HepG2 (cell line): ENCODE data around the gene GPR65. TPM values are rescaled to one million over a fixed set of nuclear protein-coding genes. Genes with fewer than 3 reads are reported as not detected.

Experiments used
- ATF7-NPFF ChIP-seq: sonication (generic); formaldehyde crosslinking; IDR thresholded peaks from 2 replicates; pipeline ENCODE4 v1.8.1; 2023; ENCODE audit warnings: mild to moderate bottlenecking, low read depth, missing genetic modification reagents, moderate library complexity
- CEBPG ChIP-seq: IDR thresholded peaks from 2 replicates; pipeline ENCODE4 v1.6.1; 2016
- FOSL1 ChIP-seq: sonication (generic); formaldehyde crosslinking; IDR thresholded peaks from 2 replicates; pipeline ENCODE4 v1.9.0; 2021; ENCODE audit warnings: missing genetic modification reagents, borderline replicate concordance
- FOXJ3 ChIP-seq: sonication (generic); formaldehyde crosslinking; IDR thresholded peaks from 2 replicates; pipeline ENCODE4 v1.4.0; 2020; ENCODE audit warnings: missing genetic modification reagents, mild to moderate bottlenecking, borderline replicate concordance
- HNRNPH1 ChIP-seq: fragments of 200-400 bp; formaldehyde crosslinking; optimal IDR thresholded peaks from 2 replicates; pipeline ENCODE3; 2017; ENCODE audit warnings: mild to moderate bottlenecking, low read depth, low read length
- IRX3 ChIP-seq: sonication (generic); formaldehyde crosslinking; IDR thresholded peaks from 2 replicates; pipeline ENCODE4 v1.8.1; 2023; ENCODE audit warnings: mild to moderate bottlenecking, low read depth, missing genetic modification reagents, borderline replicate concordance
- KAT8 ChIP-seq: IDR thresholded peaks from 2 replicates; pipeline ENCODE4 v1.6.1; 2016; ENCODE audit warnings: missing genetic modification reagents, missing compliant biosample characterization
- KDM1A ChIP-seq: IDR thresholded peaks from 2 replicates; pipeline ENCODE4 v1.6.1; 2016; ENCODE audit warnings: missing compliant biosample characterization
- KDM6A ChIP-seq: IDR thresholded peaks from 2 replicates; pipeline ENCODE4 v1.6.1; 2016; ENCODE audit warnings: low read depth
- MXD4 ChIP-seq: IDR thresholded peaks from 2 replicates; pipeline ENCODE4 v1.6.1; 2016; ENCODE audit warnings: mild to moderate bottlenecking, missing biosample characterization, missing genetic modification reagents
- NR2F6 ChIP-seq, 2 experiments: IDR thresholded peaks; 2 replicates each; pipeline ENCODE4 v1.6.1; 2016; ENCODE audit warnings: antibody characterized with exemption in 1 of 2, mild to moderate bottlenecking in 1 of 2
- RARA ChIP-seq: IDR thresholded peaks from 2 replicates; pipeline ENCODE4 v1.6.1; 2016; ENCODE audit warnings: missing genetic modification reagents, missing compliant biosample characterization
- RXRB ChIP-seq: IDR thresholded peaks from 2 replicates; pipeline ENCODE4 v1.6.1; 2016; ENCODE audit warnings: borderline replicate concordance, missing genetic modification reagents, missing compliant biosample characterization
- ZFP36L1 ChIP-seq: sonication (generic); formaldehyde crosslinking; IDR thresholded peaks from 2 replicates; pipeline ENCODE4 v1.8.0; 2022; ENCODE audit warnings: mild to moderate bottlenecking, missing genetic modification reagents, moderate library complexity
- ZFP82 ChIP-seq: sonication (generic); formaldehyde crosslinking; IDR thresholded peaks from 2 replicates; pipeline ENCODE4 v1.5.1; 2020; ENCODE audit warnings: mild to moderate bottlenecking, missing genetic modification reagents, borderline replicate concordance
- ZKSCAN8 ChIP-seq: IDR thresholded peaks from 2 replicates; pipeline ENCODE4 v1.6.1; 2016; ENCODE audit warnings: borderline replicate concordance, missing genetic modification reagents, missing compliant biosample characterization
- ZMYM4 ChIP-seq: sonication (generic); formaldehyde crosslinking; IDR thresholded peaks from 2 replicates; pipeline ENCODE4 v1.8.1; 2023; ENCODE audit warnings: mild to moderate bottlenecking, missing genetic modification reagents
- ZNF253 ChIP-seq: sonication (generic); formaldehyde crosslinking; IDR thresholded peaks from 2 replicates; pipeline ENCODE4 v1.8.0; 2022; ENCODE audit warnings: mild to moderate bottlenecking, missing genetic modification reagents, borderline replicate concordance
- ZNF256 ChIP-seq: sonication (generic); formaldehyde crosslinking; conservative IDR thresholded peaks from 2 replicates; pipeline ENCODE4 v1.4.0; 2020; ENCODE audit warnings: missing genetic modification reagents
- ZNF446 ChIP-seq: sonication (generic); formaldehyde crosslinking; IDR thresholded peaks from 2 replicates; pipeline ENCODE4 v1.5.0; 2020; ENCODE audit warnings: mild to moderate bottlenecking, missing genetic modification reagents
- ZNF709 ChIP-seq: sonication (generic); formaldehyde crosslinking; IDR thresholded peaks from 2 replicates; pipeline ENCODE4 v1.5.0; 2020; ENCODE audit warnings: mild to moderate bottlenecking, missing genetic modification reagents
- ZNF772 ChIP-seq: sonication (generic); formaldehyde crosslinking; IDR thresholded peaks from 2 replicates; pipeline ENCODE4 v1.5.0; 2020; ENCODE audit warnings: mild to moderate bottlenecking, missing genetic modification reagents
- polyA plus RNA-seq, 8 experiments: library from polyadenylated mRNA; depleted of rRNA in 3 of 8; stranded (reverse) in 7 of 8; unstranded in 1 of 8; fragments of >200 nt; fragmentation: Illumina TruSeq in 4 of 8; extraction: Trizol in 4 of 8; gene quantifications; 2 replicates each; pipeline versions ENCODE4 v1.2.1 to v1.2.3, GENCODE V29; 2011 to 2016; ENCODE audit warnings: low read depth in 4 of 8, missing spikeins in 1 of 8, mixed read lengths in 1 of 8; ENCODE audit not compliant: insufficient read depth in 1 of 8
- total RNA-seq, 5 experiments: library from RNA; depleted of rRNA; stranded (reverse); fragments of >200 nt; fragmentation: Illumina TruSeq; extraction: Trizol; gene quantifications; 2 replicates each; pipeline ENCODE4 v1.2.3, GENCODE V29; 2016; ENCODE audit warnings: low read depth in 1 of 5
- TF ChIP-seq, protein P1 (sequence below): sonication (generic); formaldehyde crosslinking; IDR thresholded peaks from 2 replicates; pipeline ENCODE4 v1.4.0; 2020; ENCODE audit warnings: mild to moderate bottlenecking, missing genetic modification reagents
- TF ChIP-seq, protein P2 (sequence below): sonication (generic); formaldehyde crosslinking; IDR thresholded peaks from 2 replicates; pipeline ENCODE4 v1.4.0; 2020; ENCODE audit warnings: mild to moderate bottlenecking, low read depth, missing genetic modification reagents
- TF ChIP-seq, protein P3 (sequence below): sonication (generic); formaldehyde crosslinking; IDR thresholded peaks from 2 replicates; pipeline ENCODE4 v1.5.0; 2020; ENCODE audit warnings: missing genetic modification reagents, mild to moderate bottlenecking, borderline replicate concordance

The GPR65 gene
- total and polyA plus RNA-seq, 2 of the 13 experiments (the other 11 are each of a cell fraction or from before 2014, with no cell fraction given): not detected

DNA sequence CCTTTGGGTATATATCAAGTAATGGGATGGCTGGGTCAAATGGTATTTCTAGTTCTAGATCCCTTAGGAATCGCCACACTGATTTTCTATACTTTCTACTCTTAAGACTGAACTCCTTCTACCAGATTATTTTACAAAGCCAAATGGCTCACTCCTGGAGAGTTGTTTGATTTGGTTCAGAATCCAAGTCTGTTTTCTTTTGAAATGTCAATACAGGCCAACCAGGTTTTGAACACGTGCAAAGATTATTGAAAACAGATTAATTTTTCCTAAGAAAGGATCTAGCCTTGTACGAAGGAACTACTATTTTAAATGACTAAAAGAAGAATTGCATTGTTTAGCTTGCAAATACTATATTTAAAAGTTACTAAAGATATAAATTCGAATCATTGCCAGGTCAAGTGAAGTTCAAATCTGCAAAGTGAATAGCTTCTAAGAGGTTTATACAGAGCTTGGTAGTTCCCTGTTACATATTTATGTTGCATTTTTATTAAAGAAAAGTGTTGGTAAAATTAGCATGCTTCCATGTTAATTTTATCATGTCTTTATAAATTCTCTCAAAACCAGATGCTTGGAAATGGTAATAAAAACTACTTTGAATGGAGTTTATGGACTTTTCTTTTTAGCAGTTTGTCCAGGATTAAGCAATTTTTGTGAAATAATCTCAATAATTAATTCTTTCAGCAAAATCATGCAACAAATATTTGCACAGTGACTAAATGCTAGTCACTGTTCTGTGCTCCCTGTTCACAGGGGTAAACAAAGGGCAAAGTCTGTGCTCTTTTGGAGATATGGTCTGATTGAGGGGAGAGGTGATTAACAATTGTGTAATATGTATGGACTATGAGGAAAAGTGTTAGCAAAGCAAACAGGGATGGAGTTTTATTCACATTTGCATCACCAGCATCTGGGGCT, 38.9 kb downstream of the GPR65 start (continued):
- TF ChIP-seq, protein P1, sequence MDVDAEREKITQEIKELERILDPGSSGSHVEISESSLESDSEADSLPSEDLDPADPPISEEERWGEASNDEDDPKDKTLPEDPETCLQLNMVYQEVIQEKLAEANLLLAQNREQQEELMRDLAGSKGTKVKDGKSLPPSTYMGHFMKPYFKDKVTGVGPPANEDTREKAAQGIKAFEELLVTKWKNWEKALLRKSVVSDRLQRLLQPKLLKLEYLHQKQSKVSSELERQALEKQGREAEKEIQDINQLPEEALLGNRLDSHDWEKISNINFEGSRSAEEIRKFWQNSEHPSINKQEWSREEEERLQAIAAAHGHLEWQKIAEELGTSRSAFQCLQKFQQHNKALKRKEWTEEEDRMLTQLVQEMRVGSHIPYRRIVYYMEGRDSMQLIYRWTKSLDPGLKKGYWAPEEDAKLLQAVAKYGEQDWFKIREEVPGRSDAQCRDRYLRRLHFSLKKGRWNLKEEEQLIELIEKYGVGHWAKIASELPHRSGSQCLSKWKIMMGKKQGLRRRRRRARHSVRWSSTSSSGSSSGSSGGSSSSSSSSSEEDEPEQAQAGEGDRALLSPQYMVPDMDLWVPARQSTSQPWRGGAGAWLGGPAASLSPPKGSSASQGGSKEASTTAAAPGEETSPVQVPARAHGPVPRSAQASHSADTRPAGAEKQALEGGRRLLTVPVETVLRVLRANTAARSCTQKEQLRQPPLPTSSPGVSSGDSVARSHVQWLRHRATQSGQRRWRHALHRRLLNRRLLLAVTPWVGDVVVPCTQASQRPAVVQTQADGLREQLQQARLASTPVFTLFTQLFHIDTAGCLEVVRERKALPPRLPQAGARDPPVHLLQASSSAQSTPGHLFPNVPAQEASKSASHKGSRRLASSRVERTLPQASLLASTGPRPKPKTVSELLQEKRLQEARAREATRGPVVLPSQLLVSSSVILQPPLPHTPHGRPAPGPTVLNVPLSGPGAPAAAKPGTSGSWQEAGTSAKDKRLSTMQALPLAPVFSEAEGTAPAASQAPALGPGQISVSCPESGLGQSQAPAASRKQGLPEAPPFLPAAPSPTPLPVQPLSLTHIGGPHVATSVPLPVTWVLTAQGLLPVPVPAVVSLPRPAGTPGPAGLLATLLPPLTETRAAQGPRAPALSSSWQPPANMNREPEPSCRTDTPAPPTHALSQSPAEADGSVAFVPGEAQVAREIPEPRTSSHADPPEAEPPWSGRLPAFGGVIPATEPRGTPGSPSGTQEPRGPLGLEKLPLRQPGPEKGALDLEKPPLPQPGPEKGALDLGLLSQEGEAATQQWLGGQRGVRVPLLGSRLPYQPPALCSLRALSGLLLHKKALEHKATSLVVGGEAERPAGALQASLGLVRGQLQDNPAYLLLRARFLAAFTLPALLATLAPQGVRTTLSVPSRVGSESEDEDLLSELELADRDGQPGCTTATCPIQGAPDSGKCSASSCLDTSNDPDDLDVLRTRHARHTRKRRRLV (CRISPR knock-in tag): 0 out of 2 replicates have a peak, but pooled peaks have one; percentile 21
- peak; percentile 96 for TF ChIP-seq RXRB (CRISPR knock-in tag)
- TF ChIP-seq RARA: peak; percentile 94
- peak; percentile 97 for TF ChIP-seq CEBPG
- peak; percentile 65; the same call in 1 of the 2 replicates for TF ChIP-seq KAT8 (CRISPR knock-in tag)
- TF ChIP-seq FOSL1 (CRISPR knock-in tag): peak; percentile 95
- peak; percentile 77 for TF ChIP-seq ZKSCAN8 (CRISPR knock-in tag)
- no peak for TF ChIP-seq ZNF709 (CRISPR knock-in tag)
- no peak for TF ChIP-seq ZFP82 (CRISPR knock-in tag)
- TF ChIP-seq IRX3 (CRISPR knock-in tag): 0 out of 2 replicates have a peak, but pooled peaks have one; percentile 40
- TF ChIP-seq ZNF772 (CRISPR knock-in tag): peak; percentile 65; the same call in 1 of the 2 replicates
- TF ChIP-seq HNRNPH1: no peak
- peak; percentile 77 for TF ChIP-seq ZMYM4 (CRISPR knock-in tag)
- peak; percentile 37; the same call in 1 of the 2 replicates for TF ChIP-seq MXD4 (CRISPR knock-in tag)
- TF ChIP-seq ATF7-NPFF (CRISPR knock-in tag): no peak
- TF ChIP-seq ZFP36L1 (CRISPR knock-in tag): peak; percentile 77; the same call in 1 of the 2 replicates
- TF ChIP-seq ZNF253 (CRISPR knock-in tag): no peak
- no peak for TF ChIP-seq ZNF256 (CRISPR knock-in tag)
- TF ChIP-seq KDM6A: peak; percentile 93
- peak; percentile 92 for TF ChIP-seq NR2F6 (IDR thresholded peaks at IDR 0.05)
- TF ChIP-seq NR2F6 (CRISPR knock-in tag; IDR thresholded peaks at IDR 0.05): peak; percentile 87
- peak; percentile 72; the same call in 1 of the 2 replicates for TF ChIP-seq KDM1A (CRISPR knock-in tag)
- TF ChIP-seq, protein P2, sequence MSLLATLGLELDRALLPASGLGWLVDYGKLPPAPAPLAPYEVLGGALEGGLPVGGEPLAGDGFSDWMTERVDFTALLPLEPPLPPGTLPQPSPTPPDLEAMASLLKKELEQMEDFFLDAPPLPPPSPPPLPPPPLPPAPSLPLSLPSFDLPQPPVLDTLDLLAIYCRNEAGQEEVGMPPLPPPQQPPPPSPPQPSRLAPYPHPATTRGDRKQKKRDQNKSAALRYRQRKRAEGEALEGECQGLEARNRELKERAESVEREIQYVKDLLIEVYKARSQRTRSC (CRISPR knock-in tag): no peak
- TF ChIP-seq, protein P3, sequence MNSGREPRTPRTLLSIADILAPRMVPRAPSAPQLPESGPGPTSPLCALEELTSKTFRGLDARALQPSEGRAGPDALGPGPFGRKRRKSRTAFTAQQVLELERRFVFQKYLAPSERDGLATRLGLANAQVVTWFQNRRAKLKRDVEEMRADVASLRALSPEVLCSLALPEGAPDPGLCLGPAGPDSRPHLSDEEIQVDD (CRISPR knock-in tag): no peak
- no peak for TF ChIP-seq ZNF446 (CRISPR knock-in tag)
- peak; percentile 98 for TF ChIP-seq FOXJ3 (CRISPR knock-in tag)
